ENCODE data around the gene MYO1B. TPM values are rescaled to one million over a fixed set of nuclear protein-coding genes. Genes with fewer than 3 reads are reported as not detected.

The MYO1B gene
- total RNA-seq, 1 donor from 2014 or later = 81.0 TPM

- TF ChIP-seq, protein P1, sequence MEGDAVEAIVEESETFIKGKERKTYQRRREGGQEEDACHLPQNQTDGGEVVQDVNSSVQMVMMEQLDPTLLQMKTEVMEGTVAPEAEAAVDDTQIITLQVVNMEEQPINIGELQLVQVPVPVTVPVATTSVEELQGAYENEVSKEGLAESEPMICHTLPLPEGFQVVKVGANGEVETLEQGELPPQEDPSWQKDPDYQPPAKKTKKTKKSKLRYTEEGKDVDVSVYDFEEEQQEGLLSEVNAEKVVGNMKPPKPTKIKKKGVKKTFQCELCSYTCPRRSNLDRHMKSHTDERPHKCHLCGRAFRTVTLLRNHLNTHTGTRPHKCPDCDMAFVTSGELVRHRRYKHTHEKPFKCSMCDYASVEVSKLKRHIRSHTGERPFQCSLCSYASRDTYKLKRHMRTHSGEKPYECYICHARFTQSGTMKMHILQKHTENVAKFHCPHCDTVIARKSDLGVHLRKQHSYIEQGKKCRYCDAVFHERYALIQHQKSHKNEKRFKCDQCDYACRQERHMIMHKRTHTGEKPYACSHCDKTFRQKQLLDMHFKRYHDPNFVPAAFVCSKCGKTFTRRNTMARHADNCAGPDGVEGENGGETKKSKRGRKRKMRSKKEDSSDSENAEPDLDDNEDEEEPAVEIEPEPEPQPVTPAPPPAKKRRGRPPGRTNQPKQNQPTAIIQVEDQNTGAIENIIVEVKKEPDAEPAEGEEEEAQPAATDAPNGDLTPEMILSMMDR (IDR thresholded peaks at IDR 0.05; ENCODE audit: unreplicated experiment) = no peak
- Mint-ChIP-seq H3K4me1 (ENCODE audit: unreplicated experiment) (peaks cover 9% of the 10 kb centered on the region), H3K4me3 (ENCODE audit: unreplicated experiment) (no peak overlapping the region), H3K36me3 (ENCODE audit: low read depth, unreplicated experiment) (peaks cover 4% of the 10 kb centered on the region), H3K27ac (ENCODE audit: unreplicated experiment) (no peak overlapping the region), H3K9me3 (ENCODE audit: unreplicated experiment) (no peaks in the 10 kb centered on the region), H3K27me3 (ENCODE audit: unreplicated experiment) (peaks cover 2% of the 10 kb centered on the region)
- no peak for DNase-seq (ENCODE audit: low spot score)
Observed at GRCh38 chr2:191215666-191216065, 29.5 kb upstream of the MYO1B start.

GRCh38 chr2:191217580-191217979, 27.6 kb upstream of the MYO1B start:
- Mint-ChIP-seq H3K4me3 (ENCODE audit: unreplicated experiment) (no peak overlapping the region), H3K27me3 (ENCODE audit: unreplicated experiment) (peaks cover 2% of the 10 kb centered on the region), H3K36me3 (ENCODE audit: low read depth, unreplicated experiment) (peaks cover 4% of the 10 kb centered on the region), H3K9me3 (ENCODE audit: unreplicated experiment) (no peaks in the 10 kb centered on the region), H3K27ac (ENCODE audit: unreplicated experiment) (no peak overlapping the region), H3K4me1 (ENCODE audit: unreplicated experiment) (peaks cover 9% of the 10 kb centered on the region)
- TF ChIP-seq, protein P1 (IDR thresholded peaks at IDR 0.05; ENCODE audit: unreplicated experiment) = no peak
- no peak for DNase-seq (ENCODE audit: low spot score)

DNA sequence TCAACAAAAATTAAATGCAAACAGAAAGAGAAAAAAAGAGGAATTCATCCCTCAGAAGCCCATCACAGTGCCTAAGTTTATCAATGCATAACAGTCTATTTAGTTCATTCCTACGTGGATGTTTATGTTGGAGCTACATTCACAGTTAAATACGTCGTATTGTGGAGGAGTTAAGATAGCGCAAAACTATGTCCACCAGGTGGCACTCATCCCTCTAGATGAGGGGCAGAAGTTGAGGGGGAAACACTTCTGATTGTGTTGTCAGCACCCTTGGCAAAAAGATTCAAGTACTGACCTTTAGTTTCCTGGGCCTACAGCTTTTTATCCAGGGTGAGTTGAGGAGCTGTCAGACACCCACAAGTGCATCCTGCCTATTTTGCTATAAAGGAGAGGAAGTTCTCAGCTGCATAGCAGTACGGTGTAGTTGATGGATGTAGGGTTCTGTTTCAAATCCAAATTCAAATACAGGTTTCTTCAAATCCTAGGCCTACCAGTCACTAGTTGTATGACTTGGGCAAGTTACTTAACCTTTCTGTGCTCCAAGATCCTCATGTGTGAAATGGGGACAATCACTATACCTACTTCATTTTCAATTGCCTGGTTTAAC, 26.8 kb upstream of the MYO1B start:
- DNase-seq (ENCODE audit: low spot score) = peak; percentile 72
- H3K27me3 Mint-ChIP-seq (ENCODE audit: unreplicated experiment) = no peaks in the 10 kb centered on the region
- H3K27ac Mint-ChIP-seq (ENCODE audit: unreplicated experiment) = no peak overlapping the region
- no peak overlapping the region for H3K4me3 Mint-ChIP-seq (ENCODE audit: unreplicated experiment)
- peaks cover 9% of the 10 kb centered on the region for H3K4me1 Mint-ChIP-seq (ENCODE audit: unreplicated experiment)
- TF ChIP-seq, protein P1 (IDR thresholded peaks at IDR 0.05; ENCODE audit: unreplicated experiment) = peak; percentile 89
- no peaks in the 10 kb centered on the region for H3K9me3 Mint-ChIP-seq (ENCODE audit: unreplicated experiment)
- peaks cover 4% of the 10 kb centered on the region for H3K36me3 Mint-ChIP-seq (ENCODE audit: low read depth, unreplicated experiment)

GRCh38 chr2:191220671-191221070, 24.5 kb upstream of the MYO1B start:
- H3K36me3 Mint-ChIP-seq (ENCODE audit: low read depth, unreplicated experiment) = peaks cover 4% of the 10 kb centered on the region
- peaks cover 5% of the 10 kb centered on the region for H3K4me1 Mint-ChIP-seq (ENCODE audit: unreplicated experiment)
- H3K4me3 Mint-ChIP-seq (ENCODE audit: unreplicated experiment) = no peak overlapping the region
- no peaks in the 10 kb centered on the region for H3K27me3 Mint-ChIP-seq (ENCODE audit: unreplicated experiment)
- no peaks in the 10 kb centered on the region for H3K9me3 Mint-ChIP-seq (ENCODE audit: unreplicated experiment)
- TF ChIP-seq, protein P1 (IDR thresholded peaks at IDR 0.05; ENCODE audit: unreplicated experiment) = no peak
- DNase-seq (ENCODE audit: low spot score) = no peak
- H3K27ac Mint-ChIP-seq (ENCODE audit: unreplicated experiment) = no peak overlapping the region

- Mint-ChIP-seq H3K4me3 (ENCODE audit: unreplicated experiment) (no peak overlapping the region), H3K27me3 (ENCODE audit: unreplicated experiment) (no peaks in the 10 kb centered on the region), H3K4me1 (ENCODE audit: unreplicated experiment) (peaks cover 5% of the 10 kb centered on the region), H3K27ac (ENCODE audit: unreplicated experiment) (no peak overlapping the region), H3K9me3 (ENCODE audit: unreplicated experiment) (no peaks in the 10 kb centered on the region), H3K36me3 (ENCODE audit: low read depth, unreplicated experiment) (peaks cover 4% of the 10 kb centered on the region)
- TF ChIP-seq, protein P1 (IDR thresholded peaks at IDR 0.05; ENCODE audit: unreplicated experiment) = no peak
- DNase-seq (ENCODE audit: low spot score) = no peak
Observed at GRCh38 chr2:191221666-191222065, 23.5 kb upstream of the MYO1B start.
